OCI-LY1 (cell line): ENCODE results near the gene STRN4.

ENCODE experiments used
- H2AFZ ChIP-seq: fragments of 200-600 bp; sonication (generic), shearing (Covaris generic); 2 replicates; pipeline ENCODE4 v1.6.0; 2014; ENCODE audit warnings: antibody characterized with exemption, mild to moderate bottlenecking, low read length
- H3F3A ChIP-seq: fragments of 200-600 bp; sonication (generic), shearing (Covaris generic); 2 replicates; pipeline ENCODE4 v1.6.0; 2014; ENCODE audit warnings: mild to moderate bottlenecking, antibody characterized with exemption, low read length, moderate library complexity; ENCODE audit not compliant: insufficient read depth
- H3K27ac ChIP-seq: fragments of 200-600 bp; sonication (generic); 2 replicates; pipeline ENCODE4 v1.5.1; 2014; ENCODE audit warnings: low read length, mixed run types, mild to moderate bottlenecking, low read depth; ENCODE audit not compliant: poor library complexity, severe bottlenecking
- H3K27me3 ChIP-seq: fragments of 200-600 bp; sonication (generic); 2 replicates; pipeline ENCODE4 v1.6.0; 2014; ENCODE audit warnings: antibody characterized with exemption, mild to moderate bottlenecking, low read length, moderate library complexity; ENCODE audit not compliant: insufficient read depth
- H3K36me3 ChIP-seq: fragments of 200-600 bp; sonication (generic); 2 replicates; pipeline ENCODE4 v1.6.1; 2014; ENCODE audit warnings: mild to moderate bottlenecking, antibody characterized with exemption, low read length, moderate library complexity, mixed read lengths; ENCODE audit not compliant: insufficient read depth
- H3K4me1 ChIP-seq: fragments of 200-600 bp; sonication (generic); 2 replicates; pipeline ENCODE4 v1.5.1; 2014; ENCODE audit warnings: mild to moderate bottlenecking, low read length, moderate library complexity; ENCODE audit not compliant: insufficient read depth, severe bottlenecking
- H3K4me2 ChIP-seq: fragments of 200-600 bp; sonication (generic), shearing (Covaris generic); 2 replicates; pipeline ENCODE4 v1.6.1; 2014; ENCODE audit warnings: low read length
- H3K4me3 ChIP-seq: fragments of 200-600 bp; sonication (generic); 2 replicates; pipeline ENCODE4 v1.5.1; 2014; ENCODE audit warnings: low read length, low read depth, mild to moderate bottlenecking, mixed read lengths; ENCODE audit not compliant: poor library complexity, severe bottlenecking
- H3K79me2 ChIP-seq: fragments of 200-600 bp; shearing (Covaris generic); 2 replicates; pipeline ENCODE4 v1.6.1; 2016; ENCODE audit warnings: mixed run types, low read length, mixed read lengths; ENCODE audit not compliant: insufficient read depth
- H3K9ac ChIP-seq: fragments of 200-600 bp; sonication (generic), shearing (Covaris generic); 2 replicates; pipeline ENCODE4 v1.6.1; 2014; ENCODE audit warnings: mild to moderate bottlenecking, low read length, mixed read lengths
- H3K9me2 ChIP-seq: fragments of 200-600 bp; sonication (generic), shearing (Covaris generic); 2 replicates; pipeline ENCODE4 v1.6.1; 2014; ENCODE audit warnings: low read depth, mild to moderate bottlenecking, low read length, mixed read lengths
- H3K9me3 ChIP-seq: fragments of 200-600 bp; shearing (Covaris generic); 2 replicates; pipeline ENCODE4 v1.6.1; 2014; ENCODE audit warnings: low read length, mixed read lengths
- H4K20me1 ChIP-seq: fragments of 200-600 bp; sonication (generic), shearing (Covaris generic); 2 replicates; pipeline ENCODE4 v1.6.0; 2016; ENCODE audit warnings: mild to moderate bottlenecking, low read length; ENCODE audit not compliant: insufficient read depth
- CTCF ChIP-seq: fragments of 200-600 bp; sonication (generic), shearing (Covaris generic); IDR thresholded peaks from 2 replicates; pipeline ENCODE4 v1.5.1; 2017; ENCODE audit warnings: mild to moderate bottlenecking, antibody characterized with exemption, low read length, moderate library complexity, mixed read lengths
- EZH2 ChIP-seq: fragments of 200-600 bp; sonication (generic), shearing (Covaris generic); IDR thresholded peaks from 2 replicates; pipeline ENCODE4 v1.8.0; 2017; ENCODE audit warnings: borderline replicate concordance, mixed run types, mild to moderate bottlenecking, antibody characterized with exemption, low read length, moderate library complexity, mixed read lengths

Gene STRN4

GRCh38 chr19:46725859-46726393 lies 20.3 kb downstream of the STRN4 start:
- TF ChIP-seq CTCF (no peak), EZH2 (no peak)
- Histone ChIP-seq H3K4me3 (no peak overlapping the region), H3K36me3 (peaks cover 96% of the 10 kb centered on the region)

GRCh38 chr19:46725036-46725820 lies 21.0 kb downstream of the STRN4 start:
- Histone ChIP-seq H3K27me3 (no peaks in the 10 kb centered on the region), H3K79me2 (no peaks in the 10 kb centered on the region), H3K4me2 (no peak overlapping the region), H3K36me3 (peaks cover 96% of the 10 kb centered on the region), H3K27ac (no peak overlapping the region), H3K9me3 (no peaks in the 10 kb centered on the region), H2AFZ (no peak overlapping the region), H3K4me1 (peaks cover 30% of the 10 kb centered on the region), H4K20me1 (no peaks in the 10 kb centered on the region), H3F3A (no peaks in the 10 kb centered on the region), H3K4me3 (no peak overlapping the region), H3K9ac (no peak overlapping the region), H3K9me2 (no peaks in the 10 kb centered on the region)
- TF ChIP-seq EZH2 (no peak), CTCF (no peak)

More at GRCh38 chr19:46725859-46726393, 20.3 kb downstream of the STRN4 start:
- Histone ChIP-seq H3K4me1 (peaks cover 23% of the 10 kb centered on the region), H3F3A (no peaks in the 10 kb centered on the region), H3K9me3 (no peaks in the 10 kb centered on the region), H4K20me1 (no peaks in the 10 kb centered on the region), H3K9ac (no peak overlapping the region), H2AFZ (no peak overlapping the region), H3K79me2 (no peaks in the 10 kb centered on the region), H3K27me3 (no peaks in the 10 kb centered on the region), H3K9me2 (no peaks in the 10 kb centered on the region), H3K4me2 (no peak overlapping the region), H3K27ac (no peak overlapping the region)

GRCh38 chr19:46724468-46724867 lies 21.8 kb downstream of the STRN4 start:
- Histone ChIP-seq H3K4me3 (no peak overlapping the region), H3F3A (no peaks in the 10 kb centered on the region), H3K27ac (no peak overlapping the region), H4K20me1 (no peaks in the 10 kb centered on the region), H3K27me3 (no peaks in the 10 kb centered on the region), H3K4me1 (peaks cover 38% of the 10 kb centered on the region), H3K9ac (no peak overlapping the region), H3K79me2 (no peaks in the 10 kb centered on the region), H3K4me2 (no peak overlapping the region), H2AFZ (no peak overlapping the region), H3K9me3 (no peaks in the 10 kb centered on the region), H3K36me3 (peaks cover 93% of the 10 kb centered on the region), H3K9me2 (no peaks in the 10 kb centered on the region)
- TF ChIP-seq CTCF (no peak), EZH2 (no peak)
